GM12891 (cell line): ENCODE measurements around the gene NTNG1.

ENCODE experiments used
- DNase-seq: peaks from one replicate; pipeline ENCODE4 v3.0.0; 2011; ENCODE audit warnings: low spot score; ENCODE audit not compliant: insufficient read length
- FAIRE-seq: peaks from 2 replicates; lab custom pipeline; 2011; peaks lifted over from hg19 to GRCh38; lab: Jason Lieb, UNC
- PAX5 ChIP-seq: IDR thresholded peaks from 2 replicates; pipeline ENCODE4 v1.6.1; 2011; ENCODE audit warnings: low read length, moderate library complexity, mild to moderate bottlenecking; ENCODE audit not compliant: insufficient read depth, severe bottlenecking
- POLR2A ChIP-seq: IDR thresholded peaks from 2 replicates; pipeline ENCODE4 v1.6.1; 2011; ENCODE audit warnings: low read depth, low read length, control low read depth
- POLR2AphosphoS5 ChIP-seq: IDR thresholded peaks from 2 replicates; pipeline ENCODE4 v1.6.1; 2011; ENCODE audit warnings: low read depth, low read length, control low read depth
- POU2F2 ChIP-seq: IDR thresholded peaks from 2 replicates; pipeline ENCODE4 v1.6.1; 2011; ENCODE audit warnings: low read depth, mild to moderate bottlenecking, control low read depth, low read length, moderate library complexity
- SPI1 ChIP-seq: IDR thresholded peaks from 2 replicates; pipeline ENCODE4 v1.6.1; 2011; ENCODE audit warnings: low read depth, low read length, control low read depth
- TAF1 ChIP-seq: IDR thresholded peaks from 2 replicates; pipeline ENCODE4 v1.6.1; 2011; ENCODE audit warnings: low read depth, low read length, control low read depth

Gene NTNG1

DNA sequence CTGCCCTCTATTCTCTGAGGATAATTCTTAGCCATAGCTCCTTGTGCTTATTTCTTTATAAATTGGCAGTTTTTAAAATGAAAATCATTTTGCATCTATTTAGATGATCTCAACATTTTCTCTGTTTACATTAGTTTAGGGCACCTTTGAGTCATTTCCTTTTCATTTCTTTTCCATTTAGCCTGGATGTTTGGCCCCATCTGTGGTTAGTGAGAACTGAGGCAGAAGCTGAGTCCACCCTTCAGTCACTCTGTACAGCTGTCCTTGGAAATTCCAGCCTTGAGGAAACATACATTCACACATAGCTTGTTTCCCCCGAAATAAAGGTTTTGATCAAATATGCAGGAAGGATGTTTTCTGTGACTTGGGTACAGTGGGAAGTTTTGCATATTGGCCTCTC, 123.7 kb downstream of the NTNG1 start:
- TF ChIP-seq POU2F2 (no peak), SPI1 (no peak), POLR2A (no peak), POLR2AphosphoS5 (no peak), PAX5 (no peak)

DNA sequence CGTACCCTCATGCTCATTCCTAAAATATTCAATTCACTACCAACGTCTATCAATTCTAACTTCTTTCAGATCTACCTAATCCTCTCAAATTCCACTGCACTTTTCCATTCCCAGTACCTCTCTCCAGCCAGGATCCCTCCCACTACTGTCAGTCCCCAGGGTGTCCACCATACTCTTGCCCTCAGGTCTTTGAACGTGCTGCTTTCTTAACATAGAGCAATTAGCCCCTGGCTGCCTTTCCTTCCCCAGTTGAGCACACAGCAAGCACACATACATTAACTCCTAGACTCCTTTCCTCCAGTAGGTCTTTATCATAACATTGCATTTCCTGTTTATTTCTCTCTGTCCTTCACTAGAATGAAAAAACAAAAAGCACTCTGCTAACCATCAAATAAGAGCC, 126.7 kb downstream of the NTNG1 start:
- TF ChIP-seq SPI1 (no peak), PAX5 (no peak), TAF1 (no peak), POLR2A (no peak), POLR2AphosphoS5 (no peak), POU2F2 (no peak)
- no peak for DNase-seq
- no peak for FAIRE-seq

More for the DNA sequence above, 123.7 kb downstream of the NTNG1 start:
- DNase-seq (no peak), FAIRE-seq (no peak)

DNA sequence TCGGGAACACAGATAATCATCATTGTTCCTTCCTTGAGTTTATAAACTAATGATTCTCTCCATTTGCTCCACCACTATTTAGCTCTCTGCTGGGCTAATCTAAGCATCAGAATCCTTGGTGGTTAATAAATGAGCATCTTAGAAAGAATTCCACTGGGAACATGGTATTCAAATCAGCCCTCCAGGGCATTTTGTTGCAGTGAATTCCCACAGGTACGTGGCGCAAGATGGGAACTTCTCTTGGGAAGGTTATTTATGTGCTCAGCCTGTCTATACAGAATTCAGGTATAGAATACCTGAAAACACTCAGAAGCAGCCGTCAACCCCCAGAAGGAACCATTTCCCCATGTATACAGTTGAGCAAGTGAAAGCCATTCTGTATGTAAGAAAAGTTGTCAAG, 131.5 kb downstream of the NTNG1 start:
- TF ChIP-seq SPI1 (no peak), POLR2A (no peak), PAX5 (no peak), POU2F2 (no peak)

DNA sequence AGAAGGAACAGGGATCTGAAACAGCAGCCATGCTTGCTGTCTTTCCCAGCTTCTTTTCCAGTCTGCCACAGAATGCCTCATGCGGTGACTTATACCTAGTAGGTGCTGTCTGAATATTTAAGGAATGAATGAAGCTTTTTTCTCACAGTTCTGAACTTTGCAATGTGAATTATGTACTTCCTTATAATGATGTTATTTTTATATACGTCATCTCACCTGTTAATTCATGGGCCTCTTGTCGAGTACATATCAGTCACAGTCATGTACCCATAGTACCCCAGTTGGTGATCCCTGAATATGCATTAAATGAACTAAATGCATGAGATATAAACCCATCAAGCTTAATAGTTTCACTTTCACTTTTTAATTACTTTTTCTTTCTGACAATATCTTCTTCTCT, 132.7 kb downstream of the NTNG1 start:
- TF ChIP-seq SPI1 (no peak), PAX5 (no peak), TAF1 (no peak), POLR2AphosphoS5 (no peak), POU2F2 (no peak), POLR2A (no peak)
- DNase-seq (no peak), FAIRE-seq (no peak)

More for the DNA sequence above, 131.5 kb downstream of the NTNG1 start:
- DNase-seq: no peak
- no peak for FAIRE-seq

DNA sequence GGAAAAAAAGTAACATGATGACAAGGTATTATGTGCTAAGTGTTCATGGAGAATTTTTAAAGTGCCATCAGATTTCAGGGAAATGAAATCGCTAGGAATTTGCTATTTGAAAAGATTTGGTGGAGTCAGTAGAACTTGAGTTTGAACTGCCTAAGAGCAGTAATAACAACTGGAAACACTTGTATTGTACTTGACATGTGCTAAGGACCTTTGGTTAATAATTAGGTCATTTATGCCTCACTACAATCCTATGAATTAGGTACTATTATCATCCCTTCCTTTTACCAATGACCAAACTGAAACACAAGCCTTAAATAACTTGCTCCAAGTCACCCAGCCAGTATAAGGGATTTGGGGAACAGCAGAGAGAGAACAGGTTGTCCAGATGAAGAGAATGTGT, 133.4 kb downstream of the NTNG1 start:
- FAIRE-seq (no peak), DNase-seq (no peak)
- TF ChIP-seq TAF1 (no peak), SPI1 (no peak), POLR2A (no peak), POLR2AphosphoS5 (no peak), PAX5 (no peak), POU2F2 (no peak)

DNA sequence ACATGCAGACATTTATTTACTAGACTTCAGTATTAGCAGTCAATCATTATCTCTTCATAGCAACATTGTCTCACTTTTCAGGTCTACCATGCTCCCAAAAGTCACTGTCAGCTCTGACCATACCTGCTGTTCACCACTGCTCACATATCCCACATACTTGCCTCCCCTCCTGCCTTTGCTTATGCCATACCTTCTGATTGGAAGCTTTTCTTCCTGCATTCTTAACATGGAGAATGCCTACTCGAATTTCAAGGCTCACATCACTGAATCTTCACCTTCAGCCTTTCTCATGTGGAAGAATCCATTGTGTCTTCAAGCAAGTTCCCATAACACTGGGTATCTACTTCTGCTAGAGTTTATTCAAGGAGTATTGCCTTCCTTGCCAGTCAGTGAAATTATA, 135.4 kb downstream of the NTNG1 start:
- no peak for TF ChIP-seq PAX5
- TF ChIP-seq POLR2A: no peak
- TF ChIP-seq POU2F2: no peak
- no peak for TF ChIP-seq TAF1
- TF ChIP-seq SPI1: no peak
- TF ChIP-seq POLR2AphosphoS5: no peak
- DNase-seq (no peak), FAIRE-seq (no peak)

DNA sequence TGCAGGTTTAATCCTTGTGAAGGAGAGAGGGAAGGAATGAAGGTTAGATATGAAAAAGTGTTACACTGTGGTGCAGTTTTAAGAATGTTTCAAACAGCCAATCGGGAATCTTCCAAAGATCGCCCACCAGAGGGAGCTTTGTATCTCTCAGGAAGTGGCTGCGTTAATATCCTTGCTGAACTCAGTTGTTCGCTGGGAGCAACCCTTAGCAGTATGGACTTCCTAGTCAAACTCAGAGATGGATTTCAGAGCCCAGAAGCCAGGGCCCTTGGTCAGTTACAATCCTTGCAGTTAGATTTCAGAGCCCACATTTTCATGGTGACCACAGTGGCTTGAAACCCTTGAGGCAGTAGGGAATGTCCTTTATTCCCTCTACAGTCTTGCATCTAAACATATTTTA, 136.2 kb downstream of the NTNG1 start:
- no peak for DNase-seq
- no peak for FAIRE-seq
- TF ChIP-seq PAX5 (no peak), POLR2AphosphoS5 (no peak), POU2F2 (no peak), TAF1 (no peak), POLR2A (no peak), SPI1 (no peak)

DNA sequence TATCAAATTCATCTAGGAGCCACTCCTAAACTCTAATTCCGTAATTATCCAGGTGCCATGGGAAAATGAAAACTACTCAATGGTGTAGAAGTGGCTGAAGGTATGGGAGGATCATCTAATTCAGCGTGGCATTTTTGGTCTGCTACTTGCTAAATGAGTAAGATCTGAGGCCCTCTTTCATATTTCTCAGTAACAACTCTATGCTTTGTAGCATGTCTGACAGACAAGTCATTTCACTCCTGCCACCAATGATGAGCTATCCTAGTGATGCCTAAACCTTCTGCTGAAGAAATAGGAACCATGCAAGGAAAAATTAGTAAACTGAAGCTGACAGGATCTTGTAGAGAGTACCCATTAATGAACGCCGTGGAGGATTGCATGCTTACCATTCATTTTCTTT, 145.3 kb downstream of the NTNG1 start:
- TF ChIP-seq PAX5: no peak
- TF ChIP-seq POLR2AphosphoS5: no peak
- TF ChIP-seq POU2F2: no peak
- TF ChIP-seq TAF1: no peak
- no peak for TF ChIP-seq SPI1
- no peak for TF ChIP-seq POLR2A

DNA sequence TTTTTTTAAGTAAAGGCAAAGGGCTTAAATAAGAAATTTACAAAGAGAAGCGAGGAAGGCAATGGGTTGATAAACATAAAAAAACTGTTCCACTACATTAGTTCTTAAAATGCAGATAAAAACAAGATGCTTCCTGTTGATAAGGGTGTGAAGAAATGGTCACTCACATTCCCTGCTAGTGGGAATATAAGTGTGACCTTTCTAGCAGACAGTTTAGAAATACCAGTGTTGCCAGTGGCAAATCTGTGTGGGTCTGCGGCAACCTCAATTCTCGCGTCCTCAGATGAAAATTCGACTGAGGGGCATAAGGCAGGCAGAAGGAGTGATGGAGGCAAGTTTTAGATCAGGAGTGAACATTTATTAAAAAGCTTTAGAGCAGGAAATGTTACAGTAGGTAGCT, 151.1 kb downstream of the NTNG1 start:
- TF ChIP-seq PAX5 (no peak), POLR2A (no peak), TAF1 (no peak)
- FAIRE-seq (no peak), DNase-seq (no peak)

More for the DNA sequence above, 145.3 kb downstream of the NTNG1 start:
- no peak for DNase-seq
- no peak for FAIRE-seq

DNA sequence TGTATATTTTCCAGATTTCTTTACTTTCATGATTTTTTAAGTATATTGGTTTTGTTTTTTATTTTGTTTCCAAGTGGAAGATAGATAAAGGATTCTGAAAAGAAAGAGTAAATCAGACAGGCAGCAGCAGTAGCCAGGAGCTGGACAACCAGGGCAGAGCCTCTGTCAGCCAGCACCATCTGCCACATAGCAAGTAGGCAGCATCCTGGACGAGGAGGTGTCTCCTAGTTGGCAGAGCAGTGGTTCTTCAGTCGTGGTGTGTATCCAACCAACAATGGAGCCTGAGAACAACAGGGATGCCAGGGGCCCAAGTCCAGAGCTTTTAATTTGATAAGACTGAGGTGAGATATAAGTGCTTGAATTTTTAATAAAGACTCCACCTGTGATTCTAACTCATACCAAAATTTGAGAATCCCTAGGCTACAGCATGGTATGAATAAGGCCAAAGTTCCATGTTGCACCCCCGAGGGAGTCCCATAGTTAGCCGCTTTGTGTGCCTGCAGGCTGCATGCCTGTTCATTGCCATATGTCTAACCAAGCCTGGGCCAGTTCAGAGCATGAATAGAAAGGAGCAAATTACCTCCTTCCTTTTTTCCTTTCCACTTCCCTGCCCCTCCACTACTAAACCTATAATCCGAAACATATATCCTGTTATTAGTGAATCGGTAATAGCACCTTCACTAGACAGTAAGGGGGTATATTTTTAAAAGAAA, 153.2 kb downstream of the NTNG1 start:
- DNase-seq (no peak), FAIRE-seq (no peak)
- TF ChIP-seq PAX5 (no peak), SPI1 (no peak), POLR2AphosphoS5 (no peak), TAF1 (no peak), POLR2A (no peak), POU2F2 (no peak)
